ENCODE measurements around the gene USP24.

USP24 gene

DNA sequence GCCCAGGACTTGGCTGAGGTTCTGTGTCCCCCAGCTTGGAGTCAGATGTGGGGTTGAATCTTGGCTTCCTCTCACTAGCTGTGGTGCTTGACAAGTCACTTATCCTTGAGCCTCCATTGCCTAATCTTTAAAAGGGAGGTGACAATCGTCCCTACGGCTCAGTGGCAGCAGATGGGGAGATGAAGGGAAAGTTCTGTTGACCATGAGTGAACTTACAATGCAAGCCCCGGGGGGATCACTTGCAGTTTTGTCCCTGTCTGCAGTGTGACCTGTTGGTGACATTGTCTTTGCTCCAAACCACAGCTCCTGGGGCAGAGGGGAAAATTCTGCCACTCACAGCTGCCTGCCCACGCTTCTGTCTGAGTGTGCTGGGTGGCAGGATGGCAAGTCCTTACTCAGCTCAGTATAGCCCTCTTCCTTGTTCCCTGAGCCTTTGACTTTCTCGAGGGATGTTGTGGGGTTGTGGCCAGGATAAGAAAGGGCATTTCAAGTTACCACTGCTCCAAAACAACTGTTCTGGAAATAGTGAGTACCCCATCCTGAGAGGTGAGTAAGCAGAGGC, 174.2 kb downstream of the USP24 start:
- Histone ChIP-seq H3K79me2 (ENCODE audit: insufficient read depth, low read length) (no peaks in the 10 kb centered on the region), H3K27me3 (ENCODE audit: insufficient read depth, low read length, poor library complexity, severe bottlenecking) (no peaks in the 10 kb centered on the region), H3K4me3 (ENCODE audit: low read length, poor library complexity, severe bottlenecking) (no peak overlapping the region), H3F3A (ENCODE audit: low read depth) (no peaks in the 10 kb centered on the region), H4K20me1 (ENCODE audit: insufficient read depth, low read length, poor library complexity, severe bottlenecking) (no peaks in the 10 kb centered on the region), H3K9ac (ENCODE audit: low read depth, low read length, poor library complexity, severe bottlenecking) (no peak overlapping the region), H3K9me3 (ENCODE audit: insufficient read depth, low read depth, low read length) (no peaks in the 10 kb centered on the region), H3K9me2 (replicated peaks; ENCODE audit: low read depth, low read length) (no peaks in the 10 kb centered on the region), H3K4me2 (ENCODE audit: low read depth, low read length, poor library complexity, severe bottlenecking) (no peak overlapping the region), H3K4me1 (ENCODE audit: insufficient read depth, low read length, poor library complexity, severe bottlenecking) (no peaks in the 10 kb centered on the region), H2AFZ (ENCODE audit: low read length) (no peak overlapping the region), H3K36me3 (ENCODE audit: insufficient read depth, low read length) (no peaks in the 10 kb centered on the region)
- TF ChIP-seq, protein P1, sequence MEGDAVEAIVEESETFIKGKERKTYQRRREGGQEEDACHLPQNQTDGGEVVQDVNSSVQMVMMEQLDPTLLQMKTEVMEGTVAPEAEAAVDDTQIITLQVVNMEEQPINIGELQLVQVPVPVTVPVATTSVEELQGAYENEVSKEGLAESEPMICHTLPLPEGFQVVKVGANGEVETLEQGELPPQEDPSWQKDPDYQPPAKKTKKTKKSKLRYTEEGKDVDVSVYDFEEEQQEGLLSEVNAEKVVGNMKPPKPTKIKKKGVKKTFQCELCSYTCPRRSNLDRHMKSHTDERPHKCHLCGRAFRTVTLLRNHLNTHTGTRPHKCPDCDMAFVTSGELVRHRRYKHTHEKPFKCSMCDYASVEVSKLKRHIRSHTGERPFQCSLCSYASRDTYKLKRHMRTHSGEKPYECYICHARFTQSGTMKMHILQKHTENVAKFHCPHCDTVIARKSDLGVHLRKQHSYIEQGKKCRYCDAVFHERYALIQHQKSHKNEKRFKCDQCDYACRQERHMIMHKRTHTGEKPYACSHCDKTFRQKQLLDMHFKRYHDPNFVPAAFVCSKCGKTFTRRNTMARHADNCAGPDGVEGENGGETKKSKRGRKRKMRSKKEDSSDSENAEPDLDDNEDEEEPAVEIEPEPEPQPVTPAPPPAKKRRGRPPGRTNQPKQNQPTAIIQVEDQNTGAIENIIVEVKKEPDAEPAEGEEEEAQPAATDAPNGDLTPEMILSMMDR (conservative IDR thresholded peaks at IDR 0.05; ENCODE audit: low read length) = no peak
- no peak for TF ChIP-seq EZH2phosphoT487 (IDR thresholded peaks at IDR 0.05; ENCODE audit: borderline replicate concordance)

DNA sequence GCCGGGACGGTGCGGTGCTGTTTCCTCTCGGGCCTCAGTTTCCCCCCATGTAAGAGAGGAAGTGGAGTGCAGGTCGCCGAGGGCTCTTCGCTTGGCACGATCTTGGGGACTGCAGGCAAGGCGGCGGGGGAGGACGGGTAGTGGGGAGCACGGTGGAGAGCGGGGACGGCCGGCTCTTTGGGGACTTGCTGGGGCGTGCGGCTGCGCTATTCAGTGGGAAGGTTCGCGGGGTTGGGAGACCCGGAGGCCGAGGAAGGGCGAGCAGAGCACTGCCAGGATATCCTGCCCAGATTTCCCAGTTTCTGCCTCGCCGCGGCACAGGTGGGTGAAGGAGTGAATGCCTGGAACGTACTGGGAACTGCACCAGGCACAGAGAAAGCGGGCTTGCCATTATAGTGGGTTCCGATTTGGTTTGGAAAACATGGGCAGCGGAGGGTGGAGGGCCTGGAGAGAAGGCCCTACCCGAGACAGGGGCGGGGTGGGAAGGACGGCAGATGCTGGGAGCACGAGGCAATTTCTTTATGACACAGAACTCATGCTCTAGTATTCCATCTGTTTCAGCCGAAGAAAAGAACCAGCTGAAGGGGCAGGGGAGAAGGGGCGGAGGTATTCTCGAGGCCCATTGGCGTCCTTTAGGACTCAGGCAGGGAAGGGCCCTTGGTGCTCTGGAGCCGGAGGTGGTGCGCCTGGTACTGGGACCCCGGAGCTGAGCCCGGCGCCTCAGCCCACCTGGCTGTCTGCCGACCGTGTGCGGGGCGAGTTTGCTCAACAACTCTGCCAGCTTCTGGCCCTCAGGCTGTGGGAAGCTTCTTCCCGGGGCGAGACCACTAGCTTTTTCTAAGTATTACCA, 174.9 kb downstream of the USP24 start:
- no peak overlapping the region for H3K4me2 ChIP-seq (ENCODE audit: low read depth, low read length, poor library complexity, severe bottlenecking)
- no peaks in the 10 kb centered on the region for H3K36me3 ChIP-seq (ENCODE audit: insufficient read depth, low read length)
- no peaks in the 10 kb centered on the region for H3K9me3 ChIP-seq (ENCODE audit: insufficient read depth, low read depth, low read length)
- H2AFZ ChIP-seq (ENCODE audit: low read length) = no peak overlapping the region
- H4K20me1 ChIP-seq (ENCODE audit: insufficient read depth, low read length, poor library complexity, severe bottlenecking) = no peaks in the 10 kb centered on the region
- no peaks in the 10 kb centered on the region for H3F3A ChIP-seq (ENCODE audit: low read depth)
- no peak for TF ChIP-seq EZH2phosphoT487 (IDR thresholded peaks at IDR 0.05; ENCODE audit: borderline replicate concordance)
- TF ChIP-seq, protein P1 (conservative IDR thresholded peaks at IDR 0.05; ENCODE audit: low read length) = no peak
- no peaks in the 10 kb centered on the region for H3K79me2 ChIP-seq (ENCODE audit: insufficient read depth, low read length)
- no peak overlapping the region for H3K9ac ChIP-seq (ENCODE audit: low read depth, low read length, poor library complexity, severe bottlenecking)
- H3K4me3 ChIP-seq (ENCODE audit: low read length, poor library complexity, severe bottlenecking) = no peak overlapping the region
- H3K27me3 ChIP-seq (ENCODE audit: insufficient read depth, low read length, poor library complexity, severe bottlenecking) = no peaks in the 10 kb centered on the region
- no peaks in the 10 kb centered on the region for H3K9me2 ChIP-seq (replicated peaks; ENCODE audit: low read depth, low read length)
- H3K4me1 ChIP-seq (ENCODE audit: insufficient read depth, low read length, poor library complexity, severe bottlenecking) = no peaks in the 10 kb centered on the region

DNA sequence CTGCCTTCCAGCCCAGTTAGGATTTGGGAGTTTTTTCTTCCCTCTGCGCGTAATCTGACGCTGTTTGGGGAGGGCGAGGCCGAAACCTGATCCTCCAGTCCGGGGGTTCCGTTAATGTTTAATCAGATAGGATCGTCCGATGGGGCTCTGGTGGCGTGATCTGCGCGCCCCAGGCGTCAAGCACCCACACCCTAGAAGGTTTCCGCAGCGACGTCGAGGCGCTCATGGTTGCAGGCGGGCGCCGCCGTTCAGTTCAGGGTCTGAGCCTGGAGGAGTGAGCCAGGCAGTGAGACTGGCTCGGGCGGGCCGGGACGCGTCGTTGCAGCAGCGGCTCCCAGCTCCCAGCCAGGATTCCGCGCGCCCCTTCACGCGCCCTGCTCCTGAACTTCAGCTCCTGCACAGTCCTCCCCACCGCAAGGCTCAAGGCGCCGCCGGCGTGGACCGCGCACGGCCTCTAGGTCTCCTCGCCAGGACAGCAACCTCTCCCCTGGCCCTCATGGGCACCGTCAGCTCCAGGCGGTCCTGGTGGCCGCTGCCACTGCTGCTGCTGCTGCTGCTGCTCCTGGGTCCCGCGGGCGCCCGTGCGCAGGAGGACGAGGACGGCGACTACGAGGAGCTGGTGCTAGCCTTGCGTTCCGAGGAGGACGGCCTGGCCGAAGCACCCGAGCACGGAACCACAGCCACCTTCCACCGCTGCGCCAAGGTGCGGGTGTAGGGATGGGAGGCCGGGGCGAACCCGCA, 175.7 kb downstream of the USP24 start, which contains the start of gene PCSK9:
TSS of gene PCSK9 (plus strand) at position 207 of the 741 bp plus-strand sequence. CDS start at position 497, 290 bp downstream.
- Histone ChIP-seq H3K79me2 (ENCODE audit: insufficient read depth, low read length) (no peaks in the 10 kb centered on the region), H3F3A (ENCODE audit: low read depth) (no peaks in the 10 kb centered on the region), H3K4me1 (ENCODE audit: insufficient read depth, low read length, poor library complexity, severe bottlenecking) (no peaks in the 10 kb centered on the region), H3K9ac (ENCODE audit: low read depth, low read length, poor library complexity, severe bottlenecking) (no peak within 1 kb of the TSS), H3K36me3 (ENCODE audit: insufficient read depth, low read length) (no peaks in the 10 kb centered on the region), H3K9me2 (replicated peaks; ENCODE audit: low read depth, low read length) (no peaks in the 10 kb centered on the region), H3K4me2 (ENCODE audit: low read depth, low read length, poor library complexity, severe bottlenecking) (no peak within 1 kb of the TSS), H3K4me3 (ENCODE audit: low read length, poor library complexity, severe bottlenecking) (no peak within 1 kb of the TSS), H3K9me3 (ENCODE audit: insufficient read depth, low read depth, low read length) (no peaks in the 10 kb centered on the region), H4K20me1 (ENCODE audit: insufficient read depth, low read length, poor library complexity, severe bottlenecking) (no peaks in the 10 kb centered on the region), H2AFZ (ENCODE audit: low read length) (no peak within 1 kb of the TSS), H3K27me3 (ENCODE audit: insufficient read depth, low read length, poor library complexity, severe bottlenecking) (no peaks in the 10 kb centered on the region)
- TF ChIP-seq, protein P1 (conservative IDR thresholded peaks at IDR 0.05; ENCODE audit: low read length) = no peak
- TF ChIP-seq EZH2phosphoT487 (IDR thresholded peaks at IDR 0.05; ENCODE audit: borderline replicate concordance) = no peak
